ENCODE data around the gene SLC5A5.
A peak's percentile ranks its signal among the peaks of the same experiment; 100 is the strongest.

SLC5A5 gene

GRCh38 chr19:17847538-17848366 lies 24.0 kb upstream of the SLC5A5 start, which contains the start of gene JAK3:
TSS of gene JAK3 (minus strand) at chr19:17847982. CDS start at chr19:17844417, 3,565 bp downstream.
- DNase-seq (ENCODE audit: low read depth in 2 of 2), result peak; percentile 85 to 89

DNA sequence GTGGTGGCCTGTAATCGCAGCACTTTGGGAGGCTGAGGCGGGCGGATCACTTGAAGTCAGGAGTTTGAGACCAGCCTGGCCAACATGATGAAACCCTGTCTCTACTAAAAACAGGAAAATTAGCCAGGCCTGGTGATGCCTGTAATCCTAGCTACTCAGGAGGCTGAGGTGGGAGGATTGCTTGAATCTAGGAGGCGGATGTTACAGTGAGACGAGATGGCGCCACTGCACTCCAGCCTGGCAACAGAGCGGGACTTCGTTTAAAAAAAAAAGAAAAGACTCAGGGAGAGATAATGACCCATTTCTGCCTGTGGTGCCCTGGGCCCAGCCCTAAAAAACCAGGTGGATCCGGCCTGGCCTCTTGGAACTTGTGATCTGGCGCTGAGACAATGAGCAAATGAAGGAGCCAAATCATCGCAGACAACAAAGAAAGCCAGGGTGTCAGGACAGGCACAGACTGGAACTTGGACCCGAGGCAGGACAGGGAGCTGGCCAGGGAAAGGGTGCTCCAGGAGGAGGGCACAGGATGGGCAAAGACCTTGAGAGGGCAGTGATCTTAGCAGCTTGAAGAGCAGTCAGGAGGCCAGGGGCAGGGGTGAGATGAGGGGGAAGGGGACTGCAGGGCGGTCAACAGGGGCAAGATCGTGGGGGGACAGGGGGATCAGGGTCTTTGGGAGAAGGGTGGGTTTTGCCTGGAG lies 23.0 kb upstream of the SLC5A5 start:
- no peak for DNase-seq (ENCODE audit: low read depth in 2 of 2)

GRCh38 chr19:17854061-17854460 lies 17.7 kb upstream of the SLC5A5 start:
- no peak for DNase-seq (ENCODE audit: low read depth in 2 of 2)

DNA sequence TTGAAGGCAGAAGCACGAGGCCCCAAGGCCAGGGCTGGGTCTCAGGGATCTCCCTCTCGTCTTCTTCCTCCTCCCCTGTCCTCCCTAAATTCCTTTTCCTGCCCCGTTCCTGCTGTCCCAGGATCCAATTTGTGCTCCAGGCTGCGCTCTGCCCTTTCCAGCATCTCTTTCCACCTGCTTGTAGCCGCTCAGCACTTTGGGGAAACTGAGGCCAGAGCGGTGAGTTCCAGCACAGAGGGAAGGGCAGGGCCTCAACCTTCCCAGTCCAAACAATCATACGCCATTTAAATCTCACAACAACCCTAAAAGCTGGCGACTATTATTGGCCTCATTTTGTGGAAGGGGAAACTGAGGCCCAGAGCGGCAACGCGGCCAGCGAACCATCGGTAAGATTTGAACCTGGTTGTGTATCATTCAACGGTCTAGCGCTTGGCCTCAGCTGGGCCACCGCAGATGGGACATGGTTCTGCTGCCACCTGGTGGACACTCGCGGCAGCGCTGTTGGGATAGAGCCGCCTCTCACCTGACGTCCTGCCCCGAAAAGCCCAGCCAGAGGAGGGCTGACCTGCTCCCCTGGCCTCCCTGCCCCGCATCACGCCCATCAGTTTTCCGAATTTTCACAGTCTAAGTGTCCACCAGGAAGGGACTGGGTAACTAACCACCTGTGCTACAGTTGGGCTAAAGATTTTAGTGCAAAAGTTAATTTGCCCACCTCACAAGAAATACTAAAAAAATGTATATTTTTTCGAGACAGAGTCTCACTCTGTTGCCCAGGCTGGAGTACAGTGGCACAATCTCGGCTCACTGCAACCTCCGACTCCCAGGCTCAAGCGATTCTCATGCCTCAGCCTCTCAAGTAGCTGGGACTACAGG lies 16.2 kb upstream of the SLC5A5 start:
- DNase-seq (ENCODE audit: low read depth in 2 of 2), result peak; percentile 76 to 79

DNA sequence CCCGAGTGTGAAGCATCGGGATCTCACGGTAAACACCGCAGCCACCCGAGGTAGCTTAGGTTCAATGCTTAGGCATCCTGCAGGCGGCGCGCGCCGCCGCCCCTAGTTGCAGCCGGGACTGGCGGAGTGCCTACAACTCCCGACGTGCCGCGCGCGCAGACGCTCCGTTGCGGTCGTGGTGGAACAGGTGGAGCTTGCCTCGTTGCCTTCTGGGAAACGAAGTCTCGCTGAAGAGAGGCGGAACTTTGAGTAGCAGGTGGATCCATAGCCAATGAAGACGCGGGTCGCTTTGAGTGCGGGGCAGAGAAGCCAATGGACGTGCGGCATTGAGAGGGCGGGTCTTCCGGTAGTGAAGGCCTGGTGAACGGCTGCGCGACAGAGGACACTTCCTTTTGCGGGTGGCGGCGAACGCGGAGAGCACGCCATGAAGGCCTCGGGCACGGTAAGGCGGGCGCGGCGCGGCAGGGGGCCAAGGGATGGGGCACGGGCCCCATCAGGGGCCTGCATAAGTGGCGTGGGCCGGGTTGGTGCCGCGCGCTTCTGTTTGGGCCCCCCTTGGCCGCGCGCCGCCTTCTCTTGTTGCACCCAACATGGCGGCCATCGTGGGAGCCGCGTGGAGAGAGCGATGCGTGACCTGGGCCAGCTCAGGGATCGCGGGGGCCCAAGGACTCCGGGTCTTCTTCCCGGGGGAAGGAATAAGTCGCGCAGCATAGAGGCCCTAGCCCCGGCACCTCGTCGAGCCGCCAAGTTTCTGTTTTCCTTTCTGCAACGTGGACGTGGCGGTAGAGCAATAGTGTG lies 12.0 kb upstream of the SLC5A5 start, which contains the start of gene RPL18A:
TSS of gene RPL18A (plus strand) at position 378 of the 798 bp plus-strand sequence. CDS start at position 425, 47 bp downstream.
- peak; percentile 99 for DNase-seq (ENCODE audit: low read depth in 2 of 2)

DNA sequence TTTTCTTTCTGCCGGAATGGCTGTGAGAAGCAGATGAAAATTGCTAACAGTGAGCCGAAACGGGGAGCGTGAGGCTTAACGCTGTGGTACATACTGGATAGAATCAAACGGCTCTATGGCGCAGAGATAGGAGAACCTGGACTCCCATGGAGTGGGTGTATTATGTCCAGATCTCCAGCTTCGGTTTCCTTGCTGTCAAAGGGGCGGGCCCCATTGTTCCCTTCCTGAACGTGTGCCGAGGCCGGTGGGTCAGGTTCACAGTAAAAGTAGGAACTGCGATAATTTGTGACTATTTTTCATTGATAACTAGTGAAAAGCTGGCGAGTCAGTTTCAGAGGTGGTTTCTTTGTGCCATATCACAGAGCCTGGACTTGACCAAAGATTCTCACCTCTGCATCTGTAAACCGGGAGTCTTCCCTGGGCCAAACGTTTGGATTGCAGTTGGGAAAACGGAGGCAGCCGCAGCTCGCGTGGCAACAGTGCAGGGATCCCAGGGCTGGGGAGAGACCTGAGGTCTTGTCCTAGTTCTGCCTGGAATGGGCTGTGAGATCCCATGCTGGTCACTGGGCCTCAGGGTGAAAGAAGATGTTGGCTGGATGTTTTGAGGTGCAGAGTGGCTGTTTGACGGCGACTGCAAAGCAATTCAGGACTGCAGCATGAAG lies 11.3 kb upstream of the SLC5A5 start:
- DNase-seq (ENCODE audit: low read depth in 2 of 2), result no peak

GRCh38 chr19:17860993-17861360 lies 10.8 kb upstream of the SLC5A5 start:
- no peak for DNase-seq (ENCODE audit: low read depth in 2 of 2)

DNA sequence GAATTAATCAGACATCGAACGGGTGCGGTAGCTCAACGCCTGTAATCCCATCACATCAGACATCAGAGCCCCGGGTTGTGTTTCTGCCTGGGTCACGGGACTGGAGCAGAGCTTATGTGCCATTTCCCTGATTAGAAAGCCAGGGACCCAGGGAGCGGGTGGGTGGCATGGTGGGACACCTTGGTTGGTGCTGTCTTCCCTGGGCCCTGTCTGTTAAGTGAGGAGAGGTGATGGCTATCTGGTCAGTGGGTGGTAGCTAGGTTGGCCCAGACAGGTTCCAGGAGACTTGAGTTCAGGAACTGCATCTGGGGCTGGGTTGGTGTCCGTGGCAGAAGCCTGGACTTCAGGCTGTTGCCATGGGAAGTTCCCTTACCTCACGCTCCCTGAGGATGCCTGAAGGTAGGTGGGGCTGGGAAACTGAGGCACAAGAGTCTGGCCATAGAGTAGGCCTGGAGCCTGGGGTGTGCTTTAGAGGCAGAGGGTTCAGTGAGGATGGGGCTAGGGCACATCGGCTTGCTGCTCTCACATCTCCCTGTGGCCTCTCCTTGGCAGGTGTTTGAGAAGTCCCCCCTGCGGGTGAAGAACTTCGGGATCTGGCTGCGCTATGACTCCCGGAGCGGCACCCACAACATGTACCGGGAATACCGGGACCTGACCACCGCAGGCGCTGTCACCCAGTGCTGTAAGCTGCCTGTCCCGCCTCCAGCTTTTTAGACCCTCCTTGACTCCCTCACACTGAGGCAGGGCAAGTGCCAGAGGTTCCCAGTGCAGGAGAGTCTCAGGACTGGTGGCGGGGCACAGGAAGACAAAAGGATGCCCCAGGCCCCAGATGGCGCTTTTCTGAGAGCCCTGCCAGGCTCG lies 10.0 kb upstream of the SLC5A5 start:
- DNase-seq (ENCODE audit: low read depth in 2 of 2), result no peak

DNA sequence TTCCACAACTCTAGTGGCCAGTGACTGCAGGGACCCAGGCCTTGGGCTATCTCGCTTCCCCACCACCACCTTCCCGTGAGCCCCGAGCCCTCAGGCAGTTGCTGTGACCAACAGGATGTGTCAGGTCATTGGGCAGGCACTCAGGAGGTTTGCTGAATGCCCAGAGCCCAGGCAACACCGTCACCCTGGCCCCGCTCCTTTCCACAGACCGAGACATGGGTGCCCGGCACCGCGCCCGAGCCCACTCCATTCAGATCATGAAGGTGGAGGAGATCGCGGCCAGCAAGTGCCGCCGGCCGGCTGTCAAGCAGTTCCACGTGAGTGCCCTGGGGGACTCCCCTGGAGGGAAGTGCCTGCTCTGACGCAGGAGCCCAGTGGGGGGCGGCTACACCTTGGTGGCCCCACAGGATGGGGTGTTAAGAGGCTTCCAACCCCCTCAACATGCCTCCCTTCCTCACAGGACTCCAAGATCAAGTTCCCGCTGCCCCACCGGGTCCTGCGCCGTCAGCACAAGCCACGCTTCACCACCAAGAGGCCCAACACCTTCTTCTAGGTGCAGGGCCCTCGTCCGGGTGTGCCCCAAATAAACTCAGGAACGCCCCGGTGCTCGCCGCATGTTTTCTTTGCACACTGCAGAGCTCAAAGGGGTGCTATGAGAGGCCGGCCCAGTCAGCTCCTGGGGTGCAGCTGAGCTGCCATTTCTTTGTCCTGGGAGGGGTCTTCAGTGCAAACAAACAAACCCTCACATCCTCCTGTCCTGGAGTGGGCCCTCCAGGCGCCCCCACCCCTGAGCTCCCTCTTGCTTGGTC lies 8.8 kb upstream of the SLC5A5 start:
- DNase-seq (ENCODE audit: low read depth in 2 of 2), result no peak

DNA sequence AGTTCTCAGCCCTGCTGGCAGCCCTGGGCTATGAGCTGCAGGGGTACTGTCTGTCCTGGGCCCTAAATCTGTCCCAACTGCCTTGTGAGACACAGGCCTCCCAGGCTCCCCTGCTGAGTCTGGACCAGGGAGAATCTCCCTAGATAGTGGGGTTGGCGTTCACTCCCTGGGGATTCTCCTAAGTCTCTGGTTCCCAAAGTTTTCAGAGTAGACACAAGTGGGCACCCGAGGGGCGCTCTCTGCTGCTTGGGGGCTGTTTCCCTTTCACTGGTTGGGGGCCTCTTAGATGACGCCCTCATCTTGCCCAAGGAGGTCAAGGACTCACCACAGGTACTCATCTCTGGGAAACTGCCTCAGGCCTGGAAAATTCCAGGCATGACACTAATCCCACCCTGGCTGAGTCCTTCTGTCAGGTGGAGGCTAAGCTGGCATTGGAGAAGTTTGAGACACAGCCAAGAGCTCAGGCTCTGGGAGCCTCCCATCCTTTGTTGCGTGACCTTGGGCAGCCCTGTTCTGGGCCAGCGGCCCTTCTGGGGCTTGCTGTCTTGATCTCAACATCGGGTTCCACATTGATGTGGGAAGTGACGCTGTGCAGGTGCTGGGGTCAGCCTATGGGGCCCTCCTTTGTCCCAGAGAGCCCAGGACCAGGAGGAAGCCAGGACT lies 8.1 kb upstream of the SLC5A5 start:
- no peak for DNase-seq (ENCODE audit: low read depth in 2 of 2)

DNA sequence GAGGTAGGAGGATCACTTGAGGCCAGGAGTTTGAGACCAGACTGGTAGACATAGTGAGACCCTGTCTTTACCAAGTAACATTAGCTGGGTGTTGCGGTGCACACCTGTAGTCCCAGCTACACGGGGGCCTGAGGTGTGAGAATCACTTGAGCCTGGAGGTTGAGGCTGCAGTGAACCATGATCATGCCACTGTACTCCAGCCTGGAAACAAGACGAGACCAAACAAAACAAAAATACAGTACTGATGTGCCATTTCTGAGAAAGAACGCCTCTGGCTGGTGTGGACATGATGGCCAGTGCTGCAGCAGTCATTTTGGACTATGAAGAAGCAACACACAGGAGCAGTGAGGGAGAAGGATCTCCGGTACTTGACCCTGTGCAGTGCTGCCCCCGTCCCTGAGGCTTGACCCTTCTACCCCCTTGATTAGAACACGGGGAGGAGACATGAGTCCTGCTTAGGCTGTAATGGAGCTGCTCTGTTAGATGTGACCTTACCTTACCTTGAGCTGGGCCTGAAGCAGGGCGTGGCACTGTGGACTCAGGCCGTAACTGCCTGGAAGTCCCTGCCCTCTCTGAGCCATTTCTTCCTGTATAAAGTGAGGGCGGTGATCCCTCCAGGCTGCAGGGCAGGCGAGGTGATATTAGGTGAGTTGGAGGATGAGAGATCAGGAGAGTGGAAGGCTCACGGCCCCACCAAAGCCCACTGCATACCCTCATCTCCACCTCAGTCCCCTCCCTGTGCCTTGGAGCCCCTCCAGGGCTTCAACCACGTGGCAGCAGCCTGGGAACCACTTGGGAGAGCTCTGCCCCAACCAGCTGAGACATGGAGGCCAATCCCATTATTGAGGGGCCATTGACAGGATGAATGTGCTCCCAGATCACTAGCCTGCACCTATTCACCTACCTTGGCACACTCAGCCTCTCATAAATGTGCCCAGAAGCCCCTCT lies 6.1 kb upstream of the SLC5A5 start:
- DNase-seq (ENCODE audit: low read depth in 2 of 2), result no peak

DNA sequence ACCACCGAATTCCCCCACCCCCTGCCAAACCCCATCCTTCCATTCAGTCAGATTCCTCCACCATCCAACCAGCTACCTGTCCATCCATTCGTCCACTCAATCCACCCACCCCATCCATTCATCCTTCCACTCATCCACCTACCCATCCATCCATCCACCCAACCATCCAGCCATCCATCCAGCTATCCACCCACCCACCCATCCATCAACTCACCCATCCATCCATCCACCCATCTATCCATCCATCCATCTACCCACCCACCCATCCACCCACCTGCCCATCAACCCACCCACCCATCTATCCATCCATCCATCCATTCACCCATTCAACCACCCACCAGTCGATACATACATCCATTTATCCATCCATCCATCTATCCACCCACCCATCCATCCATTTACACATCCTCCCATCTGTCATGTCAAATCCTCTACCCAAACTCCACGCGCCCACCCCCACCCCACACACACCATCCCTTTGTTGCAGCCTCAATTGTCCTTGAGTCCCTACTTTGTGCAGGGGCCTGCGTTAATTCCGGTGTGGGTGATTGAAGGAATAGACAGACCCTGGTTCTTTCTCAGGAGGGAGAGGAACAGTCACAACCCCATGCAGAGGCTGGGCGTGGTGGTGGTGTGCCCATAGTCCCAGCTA lies 5.3 kb upstream of the SLC5A5 start:
- DNase-seq (ENCODE audit: low read depth in 2 of 2), result no peak

DNA sequence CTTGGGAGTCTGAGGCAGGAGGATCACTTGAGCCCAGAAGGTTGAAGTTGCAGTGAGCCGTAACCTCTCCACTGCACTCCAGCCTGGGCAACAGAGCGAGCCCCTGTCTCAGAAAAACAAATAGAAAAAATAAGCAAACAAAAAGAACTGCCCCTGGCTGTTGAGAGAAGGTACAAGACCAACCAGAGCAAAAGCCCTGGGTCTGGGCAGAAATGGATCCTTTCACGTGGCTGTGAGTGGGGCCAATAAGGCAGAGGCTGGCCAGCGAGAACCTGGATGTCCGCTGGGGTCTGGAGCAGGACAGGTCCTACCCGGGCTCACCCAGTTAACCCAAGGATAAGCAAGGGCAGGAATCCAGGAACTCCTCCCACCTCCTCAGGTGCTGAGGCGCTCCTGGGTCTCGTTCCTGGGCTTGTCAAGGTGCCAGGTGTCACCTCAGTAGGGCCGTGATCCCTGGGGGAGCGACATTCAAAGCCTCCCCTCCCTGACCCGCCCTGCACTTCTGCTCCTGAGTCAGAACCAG lies 4.7 kb upstream of the SLC5A5 start:
- no peak for DNase-seq (ENCODE audit: low read depth in 2 of 2)

- no peak for DNase-seq (ENCODE audit: low read depth in 2 of 2)
These were observed 3.1 kb upstream of the SLC5A5 start for GRCh38 chr19:17868669-17869068.

GRCh38 chr19:17869114-17869608 lies 2.6 kb upstream of the SLC5A5 start:
- DNase-seq (ENCODE audit: low read depth in 2 of 2), result no peak

Measured in stimulated activated CD8-positive, alpha-beta memory T cell treated with anti-CD3 and anti-CD28 coated beads, Interleukin-7, amount 100 ng/mL, for 4 hours (primary cell).